Stimulated activated CD8-positive, alpha-beta memory T cell treated with anti-CD3 and anti-CD28 coated beads, Interleukin-12 subunit alpha, Interleukin-12 subunit beta, amount 100 ng/mL, for 24 hours (primary cell): ENCODE data around the gene ARMC7.
A peak's percentile ranks its signal among the peaks of the same experiment; 100 is the strongest.
"Not testable (repeated sequence)": the region's sequence is repeated elsewhere in the genome, so short reads cannot be mapped to it uniquely, and the experiment has no call there.

ENCODE experiments used
- DNase-seq: peaks from one replicate; pipeline ENCODE4 v3.0.0-alpha.2; 2020; ENCODE audit errors: extremely low read depth

The ARMC7 gene

GRCh38 chr17:75154195-75155106, 44.7 kb downstream of the ARMC7 start, which contains the start of gene JPT1:
Gene JPT1, minus strand, starts transcription at chr17:75154512. Its CDS starts 115 bp downstream, at chr17:75154397.
- peak; percentile 97 for DNase-seq

GRCh38 chr17:75155191-75155601, 45.4 kb downstream of the ARMC7 start:
- DNase-seq = no peak

- not testable (repeated sequence) for DNase-seq
These were observed 48.7 kb downstream of the ARMC7 start for GRCh38 chr17:75158480-75158879.

DNA sequence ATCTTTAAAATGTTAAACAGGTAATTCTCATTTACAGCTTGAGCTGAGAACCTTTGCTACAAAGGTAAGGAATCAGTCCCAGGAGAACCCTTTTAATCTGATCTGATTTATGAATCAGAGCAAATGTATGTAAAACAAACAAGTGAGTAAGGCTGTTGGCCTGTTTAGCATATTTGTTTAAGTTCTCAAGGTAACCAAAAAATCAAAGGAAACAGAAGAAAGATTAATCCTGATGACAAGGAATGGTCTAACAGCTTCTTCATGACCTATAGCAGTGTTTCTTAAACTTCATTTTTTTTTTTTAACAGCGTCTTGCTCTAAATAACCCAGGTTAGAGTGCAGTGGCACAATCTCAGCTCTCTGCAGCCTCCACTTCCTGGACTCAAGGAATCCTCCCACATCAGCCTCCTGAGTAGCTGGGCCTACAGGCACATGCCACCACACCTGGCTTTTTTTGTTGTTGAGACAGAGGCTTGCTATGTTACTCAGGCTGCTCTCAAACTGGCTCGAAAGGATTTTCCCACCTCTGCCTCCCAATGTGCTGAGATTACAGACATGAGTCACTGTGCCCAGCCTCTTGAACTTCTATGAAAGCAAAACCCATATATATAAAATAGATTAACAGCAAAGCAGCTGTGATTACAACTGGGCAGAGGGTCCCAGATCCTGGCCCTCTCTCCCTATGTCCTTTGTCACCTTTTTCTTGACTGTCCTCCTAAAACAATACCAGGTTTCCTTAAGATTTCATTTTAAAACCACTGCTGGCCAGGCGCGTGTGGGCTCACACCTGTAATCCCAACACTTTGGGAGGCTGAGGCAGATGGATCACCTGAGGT, 49.6 kb downstream of the ARMC7 start:
- no peak for DNase-seq

GRCh38 chr17:75160211-75160610, 50.4 kb downstream of the ARMC7 start:
- DNase-seq = no peak

DNA sequence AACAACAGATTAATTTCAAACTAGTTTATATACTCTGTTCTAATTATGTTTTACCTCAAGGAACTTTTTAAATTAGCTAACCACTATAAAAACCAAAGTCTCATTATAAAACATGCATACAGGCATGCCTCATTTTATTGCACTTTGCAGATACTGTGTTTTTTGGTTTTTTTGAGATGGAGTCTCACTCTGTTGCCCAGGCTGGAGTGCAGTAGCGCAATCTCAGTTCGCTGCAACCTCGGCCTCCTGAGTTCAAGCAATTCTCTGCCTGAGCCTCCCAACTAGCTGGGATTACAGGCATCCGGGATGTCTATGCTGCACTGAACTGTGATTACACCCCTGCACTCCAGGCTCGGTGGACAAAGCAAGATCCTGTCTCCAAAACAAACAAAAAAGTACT, 53.3 kb downstream of the ARMC7 start:
- no peak for DNase-seq

- not testable (repeated sequence) for DNase-seq
These were observed 54.8 kb downstream of the ARMC7 start for GRCh38 chr17:75164606-75165005.

- no peak for DNase-seq
These were observed 59.2 kb downstream of the ARMC7 start for GRCh38 chr17:75168998-75169397.

DNA sequence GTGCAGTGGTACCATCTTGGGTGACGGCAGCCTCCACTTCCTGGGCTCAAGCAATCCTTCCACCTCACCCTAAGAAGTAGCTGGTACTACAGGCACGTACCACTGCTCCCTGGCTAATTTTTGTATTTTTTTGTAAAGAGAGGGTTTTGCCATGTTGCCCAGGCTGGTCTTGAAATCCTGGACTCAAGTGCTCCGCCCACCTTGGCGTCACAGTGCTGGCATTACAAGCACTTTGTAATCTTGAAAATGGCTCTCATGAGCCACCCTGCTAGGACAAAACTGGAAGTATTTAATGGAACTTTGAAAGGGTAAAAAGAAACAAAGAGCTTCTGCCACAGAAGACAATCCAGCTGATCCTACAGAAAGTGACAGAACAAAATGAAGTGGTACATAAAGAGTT, 63.8 kb downstream of the ARMC7 start:
- no peak for DNase-seq

DNA sequence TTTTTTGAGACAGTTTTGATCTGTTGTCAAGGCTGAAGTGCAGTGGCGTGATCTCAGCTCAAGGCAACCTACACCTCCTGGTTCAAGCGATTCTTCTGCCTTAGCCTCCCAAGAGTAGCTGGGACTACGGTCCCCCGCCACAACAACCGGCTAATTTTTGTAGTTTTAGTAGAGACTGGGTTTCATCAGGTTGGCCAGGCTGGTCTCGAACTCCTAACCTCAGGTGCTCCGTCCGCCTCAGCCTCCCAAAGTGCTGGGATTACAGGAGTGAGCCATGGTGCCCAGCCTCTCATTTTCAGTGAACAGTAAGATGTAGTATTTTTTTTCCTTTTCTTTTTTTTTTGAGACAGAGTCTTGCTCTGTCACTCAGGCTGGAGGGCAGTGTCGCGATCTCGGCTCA, 65.2 kb downstream of the ARMC7 start:
- DNase-seq = no peak

GRCh38 chr17:75176625-75177024, 66.9 kb downstream of the ARMC7 start:
- no peak for DNase-seq

GRCh38 chr17:75178453-75178852, 68.7 kb downstream of the ARMC7 start:
- DNase-seq = no peak
